Stimulated activated CD4-positive, alpha-beta T cell treated with anti-CD3 and anti-CD28 coated beads, TNF-alpha, amount 100 ng/mL, for 24 hours (primary cell): ENCODE data around the gene C20orf144.
"Not testable (repeated sequence)": the region's sequence is repeated elsewhere in the genome, so short reads cannot be mapped to it uniquely, and the experiment has no call there.

Experiments used
- DNase-seq, 3 experiments: peaks; one replicate each; pipeline ENCODE4 v3.0.0-alpha.2; 2020; ENCODE audit warnings: low read depth in 3 of 3

The C20orf144 gene

DNA sequence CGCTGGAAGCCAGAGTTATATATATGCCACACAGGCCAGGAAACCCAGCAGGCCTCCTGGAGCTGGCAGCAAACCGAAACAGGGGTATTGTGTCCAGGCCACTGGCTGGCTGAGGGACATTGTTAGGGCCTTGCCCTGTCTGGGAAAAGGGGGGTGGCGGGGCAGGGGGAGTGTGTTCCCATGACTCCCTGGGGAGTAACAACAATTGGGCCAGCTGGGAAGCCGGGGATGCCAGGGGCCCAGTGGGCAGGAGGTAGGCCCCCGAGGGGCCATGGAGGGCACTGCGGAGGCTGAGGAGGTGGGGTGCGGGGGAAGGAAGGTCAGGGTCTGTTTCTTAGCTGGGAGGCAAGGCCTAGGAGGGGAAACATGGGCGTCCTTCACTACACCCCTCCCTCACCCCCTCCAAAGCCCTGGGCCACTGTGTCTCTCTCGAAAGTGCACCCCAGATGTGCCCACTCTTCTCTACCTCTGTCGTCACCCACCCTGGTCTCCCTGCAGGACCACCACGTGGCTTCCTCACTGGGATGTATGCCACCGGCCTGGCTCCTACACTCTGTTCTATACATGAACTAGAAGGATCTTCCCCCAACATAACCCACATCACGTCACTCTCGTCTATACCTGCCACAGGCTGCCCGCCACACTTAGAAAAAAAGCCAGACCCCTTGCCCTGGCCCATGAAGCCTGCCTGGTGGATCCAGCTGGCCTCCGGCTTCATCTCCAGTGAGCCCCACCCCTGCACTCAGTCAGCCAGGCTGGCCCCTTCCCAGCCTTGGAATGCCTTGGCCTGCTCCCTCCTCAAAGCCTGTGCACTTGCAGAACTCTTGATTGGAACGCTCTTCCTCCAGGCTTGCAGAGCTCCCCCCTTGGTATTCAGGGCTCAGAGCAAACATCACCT, 31.9 kb downstream of the C20orf144 start:
- no peak for DNase-seq

- no peak for DNase-seq
These were observed 32.5 kb downstream of the C20orf144 start for GRCh38 chr20:33694639-33695012.

DNA sequence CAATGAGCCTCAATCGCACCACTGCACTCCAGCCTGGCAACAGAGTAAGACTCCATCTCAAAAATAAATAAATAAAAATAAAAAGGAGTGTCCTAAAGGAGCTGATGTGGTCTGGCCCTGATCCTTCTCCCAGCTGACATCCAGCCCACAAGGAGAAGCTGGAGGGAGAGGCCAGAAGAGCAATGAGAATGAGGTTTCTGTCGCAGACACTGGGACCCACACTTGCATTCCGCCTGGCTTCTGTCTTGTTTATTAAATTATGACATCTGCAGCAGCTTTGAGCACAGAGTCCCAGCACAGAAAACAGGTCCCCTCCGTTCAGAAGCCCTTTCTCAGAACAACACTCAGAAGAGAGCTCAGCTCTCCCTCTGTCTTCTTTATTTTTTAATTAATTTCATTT, 34.3 kb downstream of the C20orf144 start:
- DNase-seq: no peak

DNA sequence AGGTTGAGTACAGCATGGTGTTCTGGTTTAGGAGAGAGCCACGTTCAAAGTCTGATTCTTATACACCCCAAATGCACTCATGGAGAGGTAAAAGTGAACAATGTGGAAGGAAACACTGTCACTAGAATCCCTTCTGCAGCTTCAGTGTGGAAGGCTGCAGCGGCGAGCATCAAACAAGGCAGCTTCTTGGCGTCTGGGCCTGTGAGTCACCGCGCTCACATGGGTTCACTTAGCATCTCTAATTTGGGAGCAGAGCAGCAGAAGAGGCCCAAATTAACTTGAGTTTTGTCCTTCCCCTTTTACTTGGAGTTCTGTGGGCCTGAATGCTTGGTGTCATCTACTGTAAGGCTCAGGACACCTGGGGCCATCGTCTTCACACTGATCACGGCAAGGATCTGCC, 35.0 kb downstream of the C20orf144 start:
- DNase-seq: no peak

GRCh38 chr20:33698966-33699365, 36.8 kb downstream of the C20orf144 start:
- DNase-seq: not testable (repeated sequence)

- DNase-seq: not testable (repeated sequence)
These were observed 38.7 kb downstream of the C20orf144 start for GRCh38 chr20:33700696-33701441.

DNA sequence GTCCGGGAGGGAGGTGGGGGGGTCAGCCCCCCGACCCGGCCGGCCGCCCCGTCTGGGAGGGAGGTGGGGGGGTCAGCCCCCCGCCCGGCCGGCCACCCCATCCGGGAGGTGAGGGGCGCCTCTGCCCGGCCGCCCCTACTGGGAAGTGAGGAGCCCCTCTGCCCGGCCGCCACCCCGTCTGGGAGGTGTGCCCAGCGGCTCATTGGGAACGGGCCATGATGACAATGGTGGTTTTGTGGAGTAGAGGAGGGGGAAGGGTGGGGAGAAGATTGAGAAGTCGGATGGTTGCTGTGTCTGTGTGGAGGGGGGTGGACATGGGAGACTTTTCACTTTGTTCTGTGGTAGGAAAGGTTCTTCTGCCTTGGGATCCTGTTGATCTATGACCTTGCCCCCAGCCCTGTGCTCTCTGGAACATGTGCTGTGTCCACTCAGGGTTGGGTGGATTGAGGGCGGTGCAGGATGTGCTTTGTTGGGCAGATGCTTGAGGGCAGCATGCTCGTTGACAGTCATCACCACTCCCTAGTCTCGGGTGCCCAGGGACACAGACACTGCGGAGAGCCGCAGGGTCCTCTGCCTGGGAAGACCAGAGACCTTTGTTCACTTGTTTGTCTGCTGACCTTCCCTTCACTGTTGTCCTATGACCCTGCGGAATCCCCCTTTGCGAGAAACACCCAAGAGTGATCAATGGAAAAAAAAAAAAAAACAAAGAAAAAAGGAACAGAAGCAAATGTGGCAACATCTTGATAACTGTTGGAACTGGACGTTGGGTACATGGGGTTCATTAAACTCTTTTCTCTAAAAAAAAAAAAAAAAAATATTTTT, 39.7 kb downstream of the C20orf144 start:
- no peak for DNase-seq

DNA sequence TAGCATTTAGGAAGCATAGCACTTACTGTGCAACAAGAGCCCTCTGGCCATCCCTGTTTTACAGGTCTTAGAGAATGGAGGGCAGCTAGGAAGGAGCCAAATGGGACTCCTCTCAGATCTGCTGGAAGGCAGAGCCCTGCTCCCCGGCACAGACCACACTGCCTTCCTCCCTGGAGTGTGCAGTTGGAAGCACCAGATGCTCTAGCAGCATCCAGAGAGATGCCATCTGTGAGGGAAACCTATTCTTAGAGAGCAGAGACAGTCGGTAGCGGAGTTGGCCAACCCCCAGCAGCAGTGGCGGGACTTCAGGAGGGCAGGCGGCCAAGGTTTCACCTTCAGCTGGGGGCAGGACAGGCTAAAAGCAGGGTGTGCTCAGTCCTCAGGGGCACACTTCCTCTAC, 40.7 kb downstream of the C20orf144 start:
- no peak for DNase-seq

DNA sequence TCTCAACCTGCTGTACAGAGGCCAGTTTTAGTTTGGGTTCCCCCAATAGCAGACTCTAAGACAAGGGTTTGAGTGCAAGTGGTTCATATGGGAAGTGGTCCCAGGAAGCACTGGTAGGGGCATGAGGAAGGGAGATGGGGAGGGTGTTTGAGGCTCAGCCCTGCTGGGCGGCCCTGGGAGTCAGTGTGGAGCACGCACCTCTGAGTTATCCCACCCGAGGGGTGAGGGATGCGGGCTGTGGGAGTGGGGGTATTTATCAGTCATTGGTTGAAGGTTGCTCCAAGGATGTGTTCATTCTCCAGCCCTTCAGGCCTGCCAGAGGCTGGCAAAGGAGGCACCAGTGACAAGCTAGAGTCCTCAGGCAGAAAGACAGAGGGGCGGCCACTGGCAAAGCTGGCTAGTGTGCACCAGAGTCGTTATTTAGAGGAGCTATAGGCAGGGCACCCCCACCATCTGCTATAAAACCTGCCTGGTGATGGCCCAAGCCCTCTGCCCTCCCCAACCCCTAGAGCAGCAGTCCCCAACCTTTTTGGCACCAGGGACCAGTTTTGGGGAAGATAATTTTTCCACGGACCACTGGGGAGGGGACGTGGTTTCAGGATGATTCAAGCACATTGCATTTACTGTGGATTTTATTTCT, 41.5 kb downstream of the C20orf144 start:
- no peak for DNase-seq

GRCh38 chr20:33704197-33704924, 42.2 kb downstream of the C20orf144 start:
- no peak for DNase-seq

- no peak for DNase-seq
These were observed 45.5 kb downstream of the C20orf144 start for GRCh38 chr20:33707668-33708067.

GRCh38 chr20:33709398-33709797, 47.3 kb downstream of the C20orf144 start:
- no peak for DNase-seq

- DNase-seq: no peak
These were observed 47.9 kb downstream of the C20orf144 start for GRCh38 chr20:33709905-33710541.

DNA sequence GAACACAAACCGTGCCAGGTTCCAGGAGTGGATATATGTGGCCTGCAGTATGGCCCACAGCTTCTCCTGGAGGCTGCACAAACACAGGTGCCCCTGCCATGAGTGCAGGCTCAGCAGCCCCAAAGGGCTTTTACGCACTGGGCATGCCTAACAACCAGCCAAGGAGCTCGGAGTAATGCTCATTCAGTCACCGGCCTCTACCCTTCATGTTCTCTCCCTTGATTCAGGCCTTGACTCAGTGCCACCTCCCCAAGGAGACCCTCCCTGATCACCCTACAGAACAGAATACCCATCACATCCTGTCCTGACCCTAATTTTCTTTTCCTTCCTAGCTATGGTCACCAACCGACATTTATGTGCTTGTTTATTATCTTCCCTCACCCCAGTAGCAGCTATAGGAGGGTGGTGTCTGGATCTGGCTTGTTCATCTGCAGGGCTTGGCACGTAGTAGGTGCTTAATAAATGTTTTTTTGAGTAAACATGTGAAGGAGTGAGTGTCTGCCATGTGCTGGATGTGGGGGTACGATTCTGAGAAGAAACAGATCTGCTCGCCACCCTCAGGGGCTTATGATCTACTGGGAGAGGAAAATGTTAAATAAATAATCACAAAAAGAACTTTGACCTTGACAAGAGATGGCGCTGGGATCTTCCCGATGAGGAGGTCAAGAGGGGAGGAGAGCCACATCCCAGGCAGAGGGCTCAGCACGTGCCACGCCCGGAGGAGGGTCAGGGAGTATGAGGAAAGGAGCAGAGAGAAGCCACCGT, 48.7 kb downstream of the C20orf144 start:
- no peak for DNase-seq

- DNase-seq: no peak
These were observed 49.3 kb downstream of the C20orf144 start for GRCh38 chr20:33711446-33711738.
